Gastroesophageal sphincter (tissue), 4 donors: Measurements from ENCODE around the gene INPP5A. TPM values are rescaled to one million over a fixed set of nuclear protein-coding genes. Genes with fewer than 3 reads are reported as not detected.

ENCODE experiments used
- ATAC-seq: fragments of 150-250 bp; one replicate; pipeline ENCODE4 v1.9.1; 2016; ENCODE audit warnings: mild to moderate bottlenecking, moderate library complexity
- H3K27ac ChIP-seq, 4 donors: fragments of 200-600 bp; sonication (generic) in 3 of 4; 1 replicate in 3 of 4; 2 replicates in 1 of 4; pipeline ENCODE4 v1.5.1; 2016 to 2019
- H3K27me3 ChIP-seq: fragments of 200-600 bp; sonication (generic); one replicate; pipeline ENCODE4 v1.5.1; 2019
- H3K36me3 ChIP-seq, 2 donors: fragments of 200-600 bp; sonication (generic); one replicate each; pipeline ENCODE4 v1.5.1; 2019; ENCODE audit warnings: control low read depth in 1 of 2
- H3K4me1 ChIP-seq, 3 donors: fragments of 200-600 bp; sonication (generic); 1 replicate in 2 of 3; 2 replicates in 1 of 3; pipeline ENCODE4 v1.5.1; 2016 to 2019; ENCODE audit warnings: control low read depth in 2 of 3
- H3K4me3 ChIP-seq, 2 donors: fragments of 200-600 bp; sonication (generic); one replicate each; pipeline ENCODE4 v1.5.1; 2019; ENCODE audit warnings: mild to moderate bottlenecking in 1 of 2, moderate library complexity in 1 of 2
- H3K9me3 ChIP-seq, 3 donors: fragments of 200-600 bp; sonication (generic); one replicate each; pipeline ENCODE4 v1.5.1; 2017 to 2019; ENCODE audit warnings: control low read depth in 2 of 3
- EP300 ChIP-seq: sonication (generic); formaldehyde crosslinking; IDR thresholded peaks from one replicate; pipeline ENCODE4 v1.6.1; 2017; ENCODE audit warnings: antibody characterized with exemption, mild to moderate bottlenecking
- POLR2A ChIP-seq, 2 donors: fragments of 450-650 bp; IDR thresholded peaks; one replicate each; pipeline ENCODE4 v1.6.1; 2017; ENCODE audit warnings: antibody characterized with exemption in 2 of 2, mild to moderate bottlenecking in 2 of 2, moderate library complexity in 1 of 2
- POLR2AphosphoS5 ChIP-seq: sonication (generic); formaldehyde crosslinking; IDR thresholded peaks from one replicate; pipeline ENCODE4 v1.6.1; 2017; ENCODE audit warnings: antibody characterized with exemption
- WGBS, 2 donors: methylation state at CpG; one replicate each; pipeline ENCODE4 v1.1.5; 2018; ENCODE audit warnings: low coverage in 1 of 2; 5-methylcytosine and 5-hydroxymethylcytosine counted together
- total RNA-seq, 4 donors: library from RNA; depleted of rRNA; stranded (reverse); fragments of >200 nt; gene quantifications; one replicate each; pipeline ENCODE4 v1.1.0, GENCODE V29; 2016
- TF ChIP-seq, protein P1 (sequence below), 4 experiments: fragments of 200-600 bp in 2 of 4; fragments of 450-650 bp in 2 of 4; sonication (generic) in 1 of 4; IDR thresholded peaks; one replicate each; pipeline ENCODE4 v1.5.1; 2017 to 2019; ENCODE audit warnings: antibody characterized with exemption in 4 of 4, mild to moderate bottlenecking in 2 of 4, moderate library complexity in 2 of 4

The INPP5A gene
- total RNA-seq, 4 donors from 2014 or later = 111 to 288 (median 215) TPM

DNA sequence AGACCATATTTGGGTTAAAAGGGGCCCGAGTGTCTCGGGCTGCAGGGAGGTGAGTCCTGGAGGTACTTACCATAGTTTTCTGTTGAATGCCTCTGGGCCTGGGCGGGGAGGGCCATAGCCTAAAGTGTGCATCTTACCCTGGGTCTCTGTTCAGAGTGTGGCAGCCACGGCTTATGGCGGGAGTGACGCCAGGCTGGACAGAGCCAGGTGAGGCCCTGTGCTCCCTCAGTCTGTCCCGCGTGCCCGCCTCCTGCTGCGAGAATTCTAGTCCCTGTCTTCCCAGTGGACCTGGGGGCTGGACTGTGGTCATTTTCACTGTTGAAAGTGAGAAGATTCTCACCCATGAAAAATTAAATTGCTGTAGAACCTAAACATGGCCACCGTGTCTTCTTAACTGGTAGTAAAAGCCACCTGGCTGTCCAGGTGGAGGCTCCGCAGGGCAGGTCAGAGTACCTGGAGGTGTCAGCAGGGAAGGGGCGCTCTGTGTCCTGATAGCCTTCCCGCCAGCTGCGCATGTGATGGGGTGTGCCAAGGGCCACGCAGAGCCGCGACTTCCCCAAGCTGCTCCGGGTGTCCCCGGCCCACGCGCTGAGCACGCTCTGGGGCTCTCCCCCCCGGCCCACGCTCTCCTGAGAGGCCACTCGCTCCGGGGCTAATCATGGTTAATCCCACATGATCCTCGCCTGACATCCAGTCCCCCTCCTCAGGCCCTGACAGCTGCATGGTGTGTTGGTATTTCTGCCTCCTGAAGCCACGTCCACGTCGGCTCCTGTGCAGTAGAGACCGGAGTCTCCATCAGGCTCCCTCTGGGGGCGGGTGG is 20.3 kb downstream of the INPP5A start:
- Histone ChIP-seq H3K36me3 (no peaks in the 10 kb centered on the region), H3K4me3 (no peak overlapping the region), H3K4me1 (peaks cover 0 to 98% (median 20%) of the 10 kb centered on the region in 3 donors), H3K27ac (peak overlapping the region in 2 of 4 donors; percentile 39 to 59), H3K9me3 (no peaks in the 10 kb centered on the region), H3K27me3 (no peaks in the 10 kb centered on the region)
- no peak for TF ChIP-seq POLR2A (IDR thresholded peaks at IDR 0.05)
- no peak for TF ChIP-seq POLR2AphosphoS5
- TF ChIP-seq, protein P1, sequence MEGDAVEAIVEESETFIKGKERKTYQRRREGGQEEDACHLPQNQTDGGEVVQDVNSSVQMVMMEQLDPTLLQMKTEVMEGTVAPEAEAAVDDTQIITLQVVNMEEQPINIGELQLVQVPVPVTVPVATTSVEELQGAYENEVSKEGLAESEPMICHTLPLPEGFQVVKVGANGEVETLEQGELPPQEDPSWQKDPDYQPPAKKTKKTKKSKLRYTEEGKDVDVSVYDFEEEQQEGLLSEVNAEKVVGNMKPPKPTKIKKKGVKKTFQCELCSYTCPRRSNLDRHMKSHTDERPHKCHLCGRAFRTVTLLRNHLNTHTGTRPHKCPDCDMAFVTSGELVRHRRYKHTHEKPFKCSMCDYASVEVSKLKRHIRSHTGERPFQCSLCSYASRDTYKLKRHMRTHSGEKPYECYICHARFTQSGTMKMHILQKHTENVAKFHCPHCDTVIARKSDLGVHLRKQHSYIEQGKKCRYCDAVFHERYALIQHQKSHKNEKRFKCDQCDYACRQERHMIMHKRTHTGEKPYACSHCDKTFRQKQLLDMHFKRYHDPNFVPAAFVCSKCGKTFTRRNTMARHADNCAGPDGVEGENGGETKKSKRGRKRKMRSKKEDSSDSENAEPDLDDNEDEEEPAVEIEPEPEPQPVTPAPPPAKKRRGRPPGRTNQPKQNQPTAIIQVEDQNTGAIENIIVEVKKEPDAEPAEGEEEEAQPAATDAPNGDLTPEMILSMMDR (IDR thresholded peaks at IDR 0.05) = no peak
- TF ChIP-seq EP300 = no peak
- 0 to 63% methylated on average over 1 to 3 of the region's 33 CpGs for WGBS, 2 donors
- no peak for ATAC-seq

- WGBS, 2 donors = 95 to 100% methylated on average over 1 to 2 of the region's 32 CpGs
- Histone ChIP-seq H3K4me3 (no peak overlapping the region), H3K9me3 (no peaks in the 10 kb centered on the region), H3K36me3 (no peaks in the 10 kb centered on the region), H3K27ac (peak overlapping the region in 2 of 4 donors; percentile 39 to 59), H3K27me3 (no peaks in the 10 kb centered on the region), H3K4me1 (peaks cover 0 to 100% (median 17%) of the 10 kb centered on the region in 3 donors)
- ATAC-seq = no peak
- TF ChIP-seq POLR2AphosphoS5 = no peak
These were observed 21.2 kb downstream of the INPP5A start for GRCh38 chr10:132558516-132559413.

DNA sequence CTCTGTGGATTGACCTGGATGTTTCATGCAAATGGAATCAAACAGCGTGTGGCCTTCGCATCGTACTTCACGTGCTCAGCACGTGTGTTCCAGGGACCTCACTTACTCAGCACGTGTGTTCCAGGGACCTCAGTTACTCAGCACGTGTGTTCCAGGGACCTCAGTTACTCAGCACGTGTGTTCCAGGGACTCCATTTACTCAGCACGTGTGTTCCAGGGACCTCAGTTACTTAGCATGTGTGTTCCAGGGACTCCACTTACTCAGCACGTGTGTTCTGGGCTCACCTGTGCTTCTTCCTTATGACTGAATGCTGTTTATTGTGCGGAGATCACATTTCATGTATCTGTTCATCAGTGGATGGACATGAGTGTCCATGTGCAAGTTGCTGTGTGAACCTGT is 22.0 kb downstream of the INPP5A start:
- Histone ChIP-seq H3K36me3 (no peaks in the 10 kb centered on the region), H3K27me3 (no peaks in the 10 kb centered on the region), H3K4me3 (no peak overlapping the region), H3K4me1 (peaks cover 0 to 100% (median 14%) of the 10 kb centered on the region in 3 donors), H3K27ac (peak overlapping the region in 3 of 4 donors; percentile 13 to 59 (median 30)), H3K9me3 (no peaks in the 10 kb centered on the region)
- ATAC-seq = no peak
- 66 to 82% methylated on average over 10 to 11 of the region's 11 CpGs for WGBS, 2 donors
- TF ChIP-seq POLR2AphosphoS5 (no peak), EP300 (no peak)
- TF ChIP-seq, protein P1 (IDR thresholded peaks at IDR 0.05) = no peak

DNA sequence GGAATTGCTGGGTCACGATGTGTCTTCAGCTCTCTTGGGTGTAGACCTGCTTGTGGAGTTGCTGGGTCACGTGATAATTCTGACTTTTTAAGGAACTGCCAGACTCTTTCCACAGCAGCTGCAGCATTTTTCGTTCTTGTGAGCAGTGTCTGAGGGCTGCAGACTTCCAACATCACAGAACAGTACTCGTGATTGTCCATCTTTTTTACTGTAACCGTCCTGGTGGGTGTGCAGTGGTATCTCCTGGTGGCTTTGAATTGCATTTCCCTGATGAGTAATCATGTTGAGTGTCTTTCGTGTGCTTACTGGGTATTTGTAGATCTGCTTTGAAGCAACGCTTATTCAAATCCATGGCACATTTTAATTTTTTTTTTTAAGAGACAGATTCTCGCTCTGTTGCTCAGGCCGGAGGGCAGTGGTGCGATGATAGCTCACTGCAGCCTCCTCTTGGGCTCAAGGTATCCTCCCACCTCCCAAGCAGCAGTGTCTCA is 22.7 kb downstream of the INPP5A start:
- no peaks in the 10 kb centered on the region for H3K27me3 ChIP-seq
- no peaks in the 10 kb centered on the region for H3K36me3 ChIP-seq
- H3K4me1 ChIP-seq = peaks cover 0 to 100% (median 16%) of the 10 kb centered on the region in 3 donors
- peak overlapping the region in 3 of 4 donors; percentile 13 to 59 (median 30) for H3K27ac ChIP-seq
- 22% methylated on average over 9 to 10 of the region's 10 CpGs for WGBS, 2 donors
- no peak overlapping the region for H3K4me3 ChIP-seq
- ATAC-seq = peak; percentile 56
- TF ChIP-seq POLR2AphosphoS5 = no peak
- TF ChIP-seq, protein P1 (IDR thresholded peaks at IDR 0.05) = peak in 1 of 4 experiments; percentile 22
- H3K9me3 ChIP-seq = no peaks in the 10 kb centered on the region

DNA sequence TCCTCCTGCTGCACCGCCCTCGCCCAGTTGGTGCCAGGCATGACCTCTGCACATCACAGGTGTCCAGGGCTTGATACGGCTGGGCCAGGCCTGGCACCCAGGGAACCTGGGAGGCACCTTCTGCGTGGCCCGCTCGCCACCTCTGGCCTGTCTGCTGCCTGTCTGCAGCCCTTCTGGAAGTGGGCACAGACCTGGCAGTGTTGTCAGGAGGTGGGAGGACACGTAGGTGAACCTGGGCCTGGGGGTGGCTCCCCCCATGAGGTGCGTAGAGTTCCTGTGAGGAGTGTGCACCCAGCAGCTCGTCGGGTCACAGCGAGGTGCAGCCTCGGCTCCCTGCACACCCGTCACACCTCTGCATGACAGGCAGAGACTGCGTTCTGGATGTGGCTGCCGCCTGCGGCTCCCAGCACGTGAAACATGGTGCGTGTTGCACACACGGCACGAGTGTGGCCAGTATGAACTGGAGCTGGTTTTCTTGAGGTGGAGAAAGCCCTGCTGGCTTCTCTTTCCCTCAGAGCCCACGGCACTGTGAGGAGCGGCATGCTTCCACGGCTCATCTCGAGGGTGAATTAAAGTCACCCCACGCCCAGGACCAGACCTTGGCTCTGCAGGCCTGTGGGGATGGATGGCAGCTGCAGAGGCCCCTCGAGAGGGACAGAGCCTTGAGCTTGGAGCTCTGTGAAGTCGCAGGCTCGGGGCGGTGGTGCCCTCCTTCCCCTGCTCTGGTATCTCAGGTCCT is 24.8 kb downstream of the INPP5A start:
- Histone ChIP-seq H3K9me3 (no peaks in the 10 kb centered on the region), H3K4me1 (peaks cover 0 to 100% (median 10%) of the 10 kb centered on the region in 3 donors), H3K27ac (no peak overlapping the region), H3K36me3 (no peaks in the 10 kb centered on the region), H3K27me3 (no peaks in the 10 kb centered on the region), H3K4me3 (no peak overlapping the region)
- no peak for ATAC-seq
- no peak for TF ChIP-seq EP300
- TF ChIP-seq POLR2A (IDR thresholded peaks at IDR 0.05) = no peak
- TF ChIP-seq, protein P1 (IDR thresholded peaks at IDR 0.05) = no peak
- TF ChIP-seq POLR2AphosphoS5 = no peak
- WGBS, 2 donors = 89% methylated on average over 3 of the region's 29 CpGs; no CpG with 5 or more reads in 1 of the 2 donors
